HEK293 (cell line): ENCODE measurements around the gene INAVA.

Experiments
- SP2 ChIP-seq: fragments of 450-650 bp; formaldehyde crosslinking; IDR thresholded peaks from 2 replicates; pipeline ENCODE4 v1.5.1; 2016; ENCODE audit warnings: missing biosample characterization, missing genetic modification characterization
- ZEB2 ChIP-seq: fragments of 450-650 bp; formaldehyde crosslinking; IDR thresholded peaks from 2 replicates; pipeline ENCODE4 v1.5.1; 2016; ENCODE audit warnings: missing biosample characterization, missing genetic modification characterization
- ZNF169 ChIP-seq: fragments of 450-650 bp; formaldehyde crosslinking; IDR thresholded peaks from 2 replicates; pipeline ENCODE4 v1.5.1; 2016; ENCODE audit warnings: missing biosample characterization, missing genetic modification characterization
- ZNF175 ChIP-seq: fragments of 450-650 bp; formaldehyde crosslinking; IDR thresholded peaks from 2 replicates; pipeline ENCODE4 v1.5.1; 2016; ENCODE audit warnings: missing biosample characterization, missing genetic modification characterization
- ZNF239 ChIP-seq: fragments of 450-650 bp; formaldehyde crosslinking; IDR thresholded peaks from 2 replicates; pipeline ENCODE4 v1.5.1; 2016; ENCODE audit warnings: missing biosample characterization, missing genetic modification characterization
- ZNF274 ChIP-seq, 2 experiments: fragments of 200-500 bp in 1 of 2; fragments of 450-650 bp in 1 of 2; sonication (Bioruptor generic) in 1 of 2; formaldehyde crosslinking in 1 of 2; IDR thresholded peaks; 2 replicates each; pipeline versions ENCODE4 v1.5.1 to v1.6.1; 2014 to 2016; ENCODE audit warnings: borderline replicate concordance in 1 of 2, inconsistent platforms in 1 of 2, low read length in 1 of 2, missing biosample characterization in 1 of 2, missing genetic modification characterization in 1 of 2
- ZNF292 ChIP-seq: fragments of 450-650 bp; formaldehyde crosslinking; IDR thresholded peaks from 2 replicates; pipeline ENCODE4 v1.5.1; 2016; ENCODE audit warnings: low read depth, missing biosample characterization, missing genetic modification characterization, borderline replicate concordance
- ZNF311 ChIP-seq: fragments of 450-650 bp; formaldehyde crosslinking; IDR thresholded peaks from 2 replicates; pipeline ENCODE4 v1.5.1; 2017; ENCODE audit warnings: missing biosample characterization, missing genetic modification characterization, borderline replicate concordance
- ZNF37A ChIP-seq: fragments of 450-650 bp; IDR thresholded peaks from 2 replicates; pipeline ENCODE4 v1.5.1; 2018; ENCODE audit warnings: missing biosample characterization, missing genetic modification characterization
- ZNF76 ChIP-seq: fragments of 450-650 bp; formaldehyde crosslinking; IDR thresholded peaks from 2 replicates; pipeline ENCODE4; 2016; ENCODE audit warnings: low read depth, missing biosample characterization, missing genetic modification characterization, borderline replicate concordance
- TF ChIP-seq, protein P1 (sequence below): fragments of 450-650 bp; formaldehyde crosslinking; IDR thresholded peaks from 2 replicates; pipeline ENCODE4 v1.5.1; 2016; ENCODE audit warnings: missing biosample characterization, missing genetic modification characterization
- TF ChIP-seq, protein P2 (sequence below): fragments of 450-650 bp; formaldehyde crosslinking; IDR thresholded peaks from 2 replicates; pipeline ENCODE4 v1.5.1; 2017; ENCODE audit warnings: missing biosample characterization, mild to moderate bottlenecking, missing genetic modification characterization, moderate library complexity
- TF ChIP-seq, protein P3 (sequence below): fragments of 450-650 bp; formaldehyde crosslinking; IDR thresholded peaks from 2 replicates; pipeline ENCODE4 v1.5.1; 2016; ENCODE audit warnings: missing biosample characterization, missing genetic modification characterization, low read depth

DNA sequence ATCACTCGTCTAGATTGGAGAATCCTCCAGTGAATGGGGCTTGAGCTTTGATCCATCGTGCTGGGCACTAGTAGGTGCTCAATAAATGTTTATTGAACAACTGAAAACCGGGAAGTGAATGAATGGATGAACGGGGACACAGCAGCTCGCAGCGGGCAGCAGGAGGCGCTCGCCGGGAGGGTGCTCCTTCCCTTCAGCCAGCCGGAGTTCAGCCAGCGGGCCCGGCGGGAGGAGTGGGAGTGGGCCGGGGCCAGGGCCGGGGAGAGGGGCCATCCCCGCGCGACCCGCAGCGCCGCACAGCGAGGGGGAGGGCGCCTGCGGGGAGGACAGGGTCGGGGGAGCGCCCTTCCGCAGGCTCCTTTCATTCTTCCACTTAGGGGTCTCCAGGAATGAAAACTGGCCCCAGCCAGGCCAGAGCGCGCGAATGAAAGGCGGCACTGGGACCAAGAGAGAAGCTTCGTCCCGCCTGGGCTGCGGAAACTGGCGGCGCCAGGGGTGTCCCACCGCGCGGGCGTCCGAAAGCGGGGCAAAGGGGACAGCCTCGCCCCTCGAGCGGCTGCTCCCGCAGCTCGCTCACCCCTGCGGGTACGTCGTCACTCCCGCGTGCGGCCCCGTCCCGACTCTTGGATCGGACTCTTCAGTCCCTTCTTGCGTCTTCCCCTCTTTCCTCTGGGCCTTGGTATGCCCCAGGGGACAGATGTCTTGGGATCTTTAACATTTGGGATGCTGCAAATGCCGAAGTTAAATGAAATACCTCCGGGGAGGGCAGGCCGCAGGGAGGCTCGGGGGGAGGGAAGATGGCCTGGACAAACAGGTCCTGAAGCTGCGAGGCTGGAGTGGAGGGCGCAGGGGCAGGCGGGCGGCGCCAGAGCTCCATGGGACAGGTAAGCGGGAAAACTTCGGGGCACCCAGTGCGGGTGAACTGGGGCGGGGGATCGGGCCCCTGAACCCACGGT, 3.6 kb upstream of the INAVA start:
- TF ChIP-seq, protein P1, sequence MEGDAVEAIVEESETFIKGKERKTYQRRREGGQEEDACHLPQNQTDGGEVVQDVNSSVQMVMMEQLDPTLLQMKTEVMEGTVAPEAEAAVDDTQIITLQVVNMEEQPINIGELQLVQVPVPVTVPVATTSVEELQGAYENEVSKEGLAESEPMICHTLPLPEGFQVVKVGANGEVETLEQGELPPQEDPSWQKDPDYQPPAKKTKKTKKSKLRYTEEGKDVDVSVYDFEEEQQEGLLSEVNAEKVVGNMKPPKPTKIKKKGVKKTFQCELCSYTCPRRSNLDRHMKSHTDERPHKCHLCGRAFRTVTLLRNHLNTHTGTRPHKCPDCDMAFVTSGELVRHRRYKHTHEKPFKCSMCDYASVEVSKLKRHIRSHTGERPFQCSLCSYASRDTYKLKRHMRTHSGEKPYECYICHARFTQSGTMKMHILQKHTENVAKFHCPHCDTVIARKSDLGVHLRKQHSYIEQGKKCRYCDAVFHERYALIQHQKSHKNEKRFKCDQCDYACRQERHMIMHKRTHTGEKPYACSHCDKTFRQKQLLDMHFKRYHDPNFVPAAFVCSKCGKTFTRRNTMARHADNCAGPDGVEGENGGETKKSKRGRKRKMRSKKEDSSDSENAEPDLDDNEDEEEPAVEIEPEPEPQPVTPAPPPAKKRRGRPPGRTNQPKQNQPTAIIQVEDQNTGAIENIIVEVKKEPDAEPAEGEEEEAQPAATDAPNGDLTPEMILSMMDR (tag by site-specific recombination): peak; percentile 48; the same call in 1 of the 2 replicates
- TF ChIP-seq ZEB2 (peak; percentile 53; the same call in 1 of the 2 replicates), ZNF274 (IDR thresholded peaks at IDR 0.05; ENCODE audit: low read length) (no peak), ZNF274 (tag by site-specific recombination; IDR thresholded peaks at IDR 0.05; ENCODE audit: borderline replicate concordance) (no peak), ZNF169 (tag by site-specific recombination) (no peak), SP2 (tag by site-specific recombination) (peak; percentile 56), ZNF175 (no peak), ZNF292 (tag by site-specific recombination) (no peak), ZNF37A (tag by site-specific recombination) (no peak), ZNF239 (tag by site-specific recombination) (no peak), ZNF76 (peak; percentile 61; the same call in 1 of the 2 replicates), ZNF311 (tag by site-specific recombination) (no peak)
- TF ChIP-seq, protein P2, sequence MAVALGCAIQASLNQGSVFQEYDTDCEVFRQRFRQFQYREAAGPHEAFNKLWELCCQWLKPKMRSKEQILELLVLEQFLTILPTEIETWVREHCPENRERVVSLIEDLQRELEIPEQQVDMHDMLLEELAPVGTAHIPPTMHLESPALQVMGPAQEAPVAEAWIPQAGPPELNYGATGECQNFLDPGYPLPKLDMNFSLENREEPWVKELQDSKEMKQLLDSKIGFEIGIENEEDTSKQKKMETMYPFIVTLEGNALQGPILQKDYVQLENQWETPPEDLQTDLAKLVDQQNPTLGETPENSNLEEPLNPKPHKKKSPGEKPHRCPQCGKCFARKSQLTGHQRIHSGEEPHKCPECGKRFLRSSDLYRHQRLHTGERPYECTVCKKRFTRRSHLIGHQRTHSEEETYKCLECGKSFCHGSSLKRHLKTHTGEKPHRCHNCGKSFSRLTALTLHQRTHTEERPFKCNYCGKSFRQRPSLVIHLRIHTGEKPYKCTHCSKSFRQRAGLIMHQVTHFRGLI: no peak
- TF ChIP-seq, protein P3, sequence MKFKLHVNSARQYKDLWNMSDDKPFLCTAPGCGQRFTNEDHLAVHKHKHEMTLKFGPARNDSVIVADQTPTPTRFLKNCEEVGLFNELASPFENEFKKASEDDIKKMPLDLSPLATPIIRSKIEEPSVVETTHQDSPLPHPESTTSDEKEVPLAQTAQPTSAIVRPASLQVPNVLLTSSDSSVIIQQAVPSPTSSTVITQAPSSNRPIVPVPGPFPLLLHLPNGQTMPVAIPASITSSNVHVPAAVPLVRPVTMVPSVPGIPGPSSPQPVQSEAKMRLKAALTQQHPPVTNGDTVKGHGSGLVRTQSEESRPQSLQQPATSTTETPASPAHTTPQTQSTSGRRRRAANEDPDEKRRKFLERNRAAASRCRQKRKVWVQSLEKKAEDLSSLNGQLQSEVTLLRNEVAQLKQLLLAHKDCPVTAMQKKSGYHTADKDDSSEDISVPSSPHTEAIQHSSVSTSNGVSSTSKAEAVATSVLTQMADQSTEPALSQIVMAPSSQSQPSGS (tag by site-specific recombination): no peak
